Memory B cell (primary cell): ENCODE data around the gene ZNF680.

Experiments
- ATAC-seq: fragments of 150-1000 bp; cut with Tn5 transposase; 2 replicates; pipeline ENCODE4 v1.10.0; 2021; ENCODE audit warnings: low read depth, mild to moderate bottlenecking, moderate library complexity
- DNase-seq, 2 donors: peaks; one replicate each; pipeline ENCODE4 v3.0.0; 2022; ENCODE audit warnings: low spot score in 2 of 2
- H3K27ac Mint-ChIP-seq: one replicate; pipeline ENCODE4 v1.8.0; 2022; ENCODE audit warnings: mild to moderate bottlenecking, moderate library complexity, mixed read lengths
- H3K27me3 Mint-ChIP-seq: one replicate; pipeline ENCODE4 v1.8.0; 2022; ENCODE audit warnings: mixed read lengths
- H3K36me3 Mint-ChIP-seq: one replicate; pipeline ENCODE4 v1.8.0; 2022; ENCODE audit warnings: mild to moderate bottlenecking, mixed read lengths
- H3K4me1 Mint-ChIP-seq: one replicate; pipeline ENCODE4 v1.8.0; 2022; ENCODE audit warnings: mixed read lengths
- H3K4me3 Mint-ChIP-seq: one replicate; pipeline ENCODE4 v1.8.0; 2022; ENCODE audit warnings: mild to moderate bottlenecking, moderate library complexity, mixed read lengths
- H3K9me3 Mint-ChIP-seq: one replicate; pipeline ENCODE4 v1.8.0; 2022; ENCODE audit warnings: mixed read lengths

Gene ZNF680

DNA sequence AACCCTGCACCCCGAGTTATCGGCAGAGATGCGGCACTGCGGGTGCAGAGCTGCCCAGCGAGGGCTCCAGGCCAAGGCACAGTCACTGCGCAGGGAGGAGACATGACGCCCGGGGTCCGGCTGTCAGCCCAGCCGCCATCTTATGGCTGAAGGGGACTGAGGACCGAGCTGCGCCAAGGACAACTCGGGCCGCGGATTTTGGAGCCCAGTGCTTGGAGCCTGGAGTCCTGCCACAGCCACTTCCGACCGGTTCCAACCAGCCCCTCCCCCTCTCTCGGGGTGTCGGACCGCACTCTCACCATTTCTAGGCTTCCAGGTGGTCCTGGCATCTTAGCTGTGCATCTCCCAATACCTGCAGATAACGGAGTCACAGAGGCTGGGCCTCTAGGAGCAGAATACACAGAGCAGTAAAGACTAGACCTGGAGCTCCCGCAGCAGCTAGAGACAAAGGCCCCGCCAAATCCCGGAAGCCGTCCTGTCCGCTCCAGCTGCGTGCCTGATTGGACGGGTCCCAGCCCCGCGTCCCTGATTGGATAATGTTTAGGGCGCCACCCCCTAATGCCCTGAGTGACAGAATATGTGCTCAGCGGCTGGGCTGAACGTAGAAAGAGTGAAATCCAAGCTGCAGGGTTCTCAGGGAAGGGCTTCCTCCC lies at the start of gene ZNF680:
Gene ZNF680, minus strand, starts transcription at position 446 of the 653 bp plus-strand sequence. Its CDS starts 117 bp downstream, at position 329.
- Mint-ChIP-seq H3K27ac (peak within 1 kb of the TSS; percentile 87), H3K4me1 (peaks cover 14% of the 10 kb centered on the region), H3K36me3 (peaks cover 15% of the 10 kb centered on the region), H3K4me3 (peak within 1 kb of the TSS; percentile 99), H3K27me3 (no peaks in the 10 kb centered on the region), H3K9me3 (peaks cover 4% of the 10 kb centered on the region)
- DNase-seq (peak; percentile 74 to 83), ATAC-seq (peak; percentile 98)

DNA sequence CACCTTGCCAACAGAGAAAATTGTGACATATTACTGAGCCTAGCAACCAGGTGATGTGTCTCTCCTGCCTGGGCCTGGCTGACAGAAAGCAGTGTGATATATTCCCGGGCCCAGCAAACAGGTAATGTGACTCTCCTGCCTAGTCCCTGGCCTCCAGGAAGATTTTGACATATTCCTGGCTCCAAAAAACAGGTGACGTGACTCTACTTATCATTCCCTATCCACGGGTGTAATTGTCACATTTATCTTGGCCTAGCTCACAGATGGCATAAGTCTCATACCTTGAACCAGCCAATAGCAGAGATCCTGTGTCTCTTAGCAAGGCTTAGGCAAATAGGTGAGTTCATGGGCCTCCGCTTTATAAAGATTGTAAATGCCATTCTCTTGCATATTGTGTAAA lies 49.6 kb upstream of the ZNF680 start:
- H3K9me3 Mint-ChIP-seq = no peaks in the 10 kb centered on the region
- no peak for ATAC-seq

DNA sequence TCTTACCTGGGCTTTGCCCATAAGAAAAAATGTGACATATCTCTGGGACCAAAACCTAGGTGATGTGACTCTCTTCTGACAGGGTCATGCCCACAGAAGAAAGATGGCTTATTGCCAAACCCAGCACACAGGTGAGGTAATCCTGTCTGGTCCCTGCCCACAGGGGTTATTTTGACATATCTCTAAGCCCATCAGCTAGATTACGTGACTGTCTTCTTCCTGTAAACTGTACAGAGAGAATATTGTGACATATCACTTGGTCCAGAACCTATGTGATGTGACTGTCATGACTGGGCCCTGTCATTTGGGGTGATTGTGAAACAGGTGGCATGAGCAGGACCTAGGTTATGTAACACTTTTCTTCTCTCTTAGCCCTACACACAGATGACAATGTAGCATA lies 48.8 kb upstream of the ZNF680 start:
- ATAC-seq = no peak
- H3K27me3 Mint-ChIP-seq = no peaks in the 10 kb centered on the region
- H3K4me3 Mint-ChIP-seq = no peak overlapping the region
- no peaks in the 10 kb centered on the region for H3K4me1 Mint-ChIP-seq
- DNase-seq = no peak
- H3K9me3 Mint-ChIP-seq = no peaks in the 10 kb centered on the region
- H3K36me3 Mint-ChIP-seq = no peaks in the 10 kb centered on the region
- H3K27ac Mint-ChIP-seq = no peak overlapping the region

More for the DNA sequence above, 49.6 kb upstream of the ZNF680 start:
- H3K4me3 Mint-ChIP-seq = no peak overlapping the region
- H3K27me3 Mint-ChIP-seq = no peaks in the 10 kb centered on the region
- DNase-seq = no peak
- no peaks in the 10 kb centered on the region for H3K36me3 Mint-ChIP-seq
- no peaks in the 10 kb centered on the region for H3K4me1 Mint-ChIP-seq
- H3K27ac Mint-ChIP-seq = no peak overlapping the region

DNA sequence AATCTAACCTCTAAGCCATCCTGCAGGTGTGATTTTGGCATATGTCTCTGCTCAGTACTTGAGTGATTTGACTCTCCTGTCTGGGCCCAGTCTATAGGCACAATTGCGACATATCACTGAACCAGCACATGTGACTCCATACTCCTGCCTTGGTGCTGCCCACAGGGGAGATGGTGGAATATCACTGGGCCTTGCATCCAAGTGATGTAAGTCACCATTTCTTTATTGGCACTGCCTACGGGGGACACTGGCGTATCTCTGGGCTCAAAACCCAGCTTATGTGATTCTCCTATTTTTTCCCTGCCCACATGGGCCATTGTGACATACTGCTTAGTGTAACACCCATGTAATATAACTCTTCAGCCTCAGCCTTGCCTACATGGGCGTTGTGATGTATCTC lies 48.1 kb upstream of the ZNF680 start:
- DNase-seq = no peak
- H3K27ac Mint-ChIP-seq = no peak overlapping the region
- H3K4me3 Mint-ChIP-seq = no peak overlapping the region
- H3K4me1 Mint-ChIP-seq = no peaks in the 10 kb centered on the region
- no peak for ATAC-seq
- H3K9me3 Mint-ChIP-seq = no peaks in the 10 kb centered on the region
- no peaks in the 10 kb centered on the region for H3K27me3 Mint-ChIP-seq
- no peaks in the 10 kb centered on the region for H3K36me3 Mint-ChIP-seq

DNA sequence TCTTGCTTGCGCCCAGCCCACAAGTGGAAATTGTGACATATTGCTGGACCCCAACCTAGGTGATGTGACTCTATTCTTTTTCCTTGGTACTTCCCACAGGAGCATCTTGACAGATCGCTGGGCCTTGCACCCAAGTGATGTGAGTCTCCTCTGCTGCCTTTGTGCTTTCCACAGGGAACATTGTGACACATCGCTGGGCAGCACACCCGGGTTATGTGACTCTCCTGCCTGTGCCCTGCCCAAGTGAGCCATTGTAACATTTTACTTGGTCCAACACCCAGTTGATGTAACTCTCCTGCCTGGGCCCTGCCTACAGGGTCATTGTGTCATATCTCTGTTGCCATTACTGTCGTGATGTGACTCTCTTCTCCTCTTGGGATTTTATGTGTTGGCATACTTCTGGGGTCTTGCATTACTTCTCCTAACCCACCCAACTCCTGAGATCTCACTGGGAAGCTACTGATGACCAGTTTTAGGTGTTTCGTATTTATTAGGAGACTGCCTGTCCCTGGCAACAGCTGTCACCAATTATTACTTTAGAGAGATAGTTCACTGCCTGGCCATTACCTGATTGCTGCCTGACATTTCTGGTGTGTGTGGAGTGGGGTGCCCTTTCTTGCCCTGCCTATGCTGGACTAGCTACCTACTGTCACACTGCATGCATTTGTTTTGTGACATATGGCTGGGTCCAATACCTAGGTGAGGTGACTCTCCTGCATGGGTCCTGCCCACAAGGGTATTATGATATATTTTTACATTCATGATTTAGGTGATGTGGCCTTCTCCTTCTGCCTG lies 45.4 kb upstream of the ZNF680 start:
- Mint-ChIP-seq H3K9me3 (no peaks in the 10 kb centered on the region), H3K4me1 (no peaks in the 10 kb centered on the region), H3K27me3 (peaks cover 1% of the 10 kb centered on the region), H3K36me3 (no peaks in the 10 kb centered on the region), H3K27ac (no peak overlapping the region), H3K4me3 (no peak overlapping the region)
- DNase-seq (no peak), ATAC-seq (no peak)

DNA sequence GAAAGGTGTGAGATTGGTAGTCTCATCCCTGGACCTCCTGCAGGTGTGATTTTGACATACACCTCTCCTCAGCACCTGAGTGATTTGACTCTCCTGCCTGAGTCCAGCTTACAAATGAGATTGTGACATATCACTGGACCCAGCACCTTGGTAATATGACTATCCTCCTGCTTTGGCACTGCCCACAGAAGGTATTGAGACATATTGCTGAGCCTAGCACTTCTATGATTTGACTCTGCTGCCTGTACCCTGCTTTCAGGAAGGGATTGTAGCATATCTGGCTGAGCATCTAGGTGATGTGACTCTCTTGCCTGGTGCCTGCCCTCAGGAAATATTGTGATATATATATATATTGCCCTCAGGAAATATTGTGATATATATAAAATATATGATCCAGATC lies 43.5 kb upstream of the ZNF680 start:
- no peak overlapping the region for H3K27ac Mint-ChIP-seq
- no peaks in the 10 kb centered on the region for H3K36me3 Mint-ChIP-seq
- no peak for DNase-seq
- peaks cover 1% of the 10 kb centered on the region for H3K27me3 Mint-ChIP-seq
- no peak for ATAC-seq
- H3K4me1 Mint-ChIP-seq = no peaks in the 10 kb centered on the region
- H3K9me3 Mint-ChIP-seq = no peaks in the 10 kb centered on the region
- no peak overlapping the region for H3K4me3 Mint-ChIP-seq

DNA sequence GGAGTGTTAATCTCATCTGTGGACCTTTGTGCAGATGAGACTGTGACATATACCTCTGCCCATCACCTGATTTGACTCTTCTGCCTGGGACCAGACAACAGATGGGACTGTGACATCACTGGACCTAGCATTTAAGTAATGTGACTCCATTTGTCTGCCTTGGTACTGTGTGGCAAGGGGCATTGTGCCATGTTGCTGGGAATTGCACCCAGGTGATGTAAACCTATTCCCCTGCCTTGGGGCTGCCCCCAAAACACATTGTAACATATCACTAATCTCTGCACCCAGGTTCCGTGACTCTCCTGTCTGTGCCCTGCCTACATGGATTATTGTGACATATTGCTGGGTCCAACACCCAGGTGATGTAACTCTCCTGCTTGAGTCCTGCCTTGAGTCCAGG lies 40.4 kb upstream of the ZNF680 start:
- Mint-ChIP-seq H3K4me1 (no peaks in the 10 kb centered on the region), H3K4me3 (no peak overlapping the region)

DNA sequence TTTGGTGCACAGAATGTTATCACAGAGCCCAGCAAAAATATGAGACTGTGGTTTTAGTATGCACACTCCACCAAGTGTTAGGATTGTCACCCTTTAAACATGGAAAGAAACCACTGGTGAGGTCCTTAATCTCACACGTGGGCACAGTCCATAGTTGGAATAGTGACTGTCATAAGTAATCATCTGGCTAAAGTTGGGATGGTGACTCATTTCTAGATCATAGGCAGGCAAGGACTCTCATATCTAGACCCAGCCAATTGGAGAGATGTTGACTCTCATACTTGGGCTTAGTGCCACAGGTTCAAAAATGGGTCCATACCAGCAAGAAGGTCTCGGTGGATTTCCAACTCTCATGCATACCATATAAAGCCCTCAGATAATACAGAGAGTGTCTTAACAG lies 39.6 kb upstream of the ZNF680 start:
- peaks cover 1% of the 10 kb centered on the region for H3K27me3 Mint-ChIP-seq
- no peak for DNase-seq
- no peaks in the 10 kb centered on the region for H3K9me3 Mint-ChIP-seq
- no peak for ATAC-seq
- no peak overlapping the region for H3K27ac Mint-ChIP-seq
- H3K4me3 Mint-ChIP-seq = no peak overlapping the region
- no peaks in the 10 kb centered on the region for H3K4me1 Mint-ChIP-seq
- no peaks in the 10 kb centered on the region for H3K36me3 Mint-ChIP-seq

More for the DNA sequence above, 40.4 kb upstream of the ZNF680 start:
- H3K9me3 Mint-ChIP-seq = no peaks in the 10 kb centered on the region
- DNase-seq (no peak), ATAC-seq (no peak)
- H3K27me3 Mint-ChIP-seq = peaks cover 1% of the 10 kb centered on the region
- no peaks in the 10 kb centered on the region for H3K36me3 Mint-ChIP-seq
- H3K27ac Mint-ChIP-seq = no peak overlapping the region

DNA sequence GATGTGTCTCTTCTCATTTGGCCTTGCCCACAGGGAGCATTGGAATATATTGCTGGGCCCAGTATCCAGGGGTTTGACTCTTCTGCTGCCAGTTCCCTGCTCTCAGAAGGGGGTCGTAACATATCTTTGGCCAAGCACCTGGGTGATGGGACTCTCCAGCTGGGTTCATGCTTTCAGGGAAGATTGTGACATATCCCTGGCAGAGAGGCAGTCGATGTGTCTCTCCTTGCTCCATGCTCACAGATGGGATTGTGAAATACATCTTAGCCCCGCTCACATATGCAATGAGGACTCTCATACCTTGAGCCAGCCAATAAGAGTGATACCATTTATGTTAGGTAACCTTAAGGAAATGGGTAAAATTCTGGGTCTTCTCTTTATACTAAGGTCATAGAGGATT lies 39.2 kb upstream of the ZNF680 start:
- no peaks in the 10 kb centered on the region for H3K4me1 Mint-ChIP-seq
- H3K9me3 Mint-ChIP-seq = no peaks in the 10 kb centered on the region
- H3K36me3 Mint-ChIP-seq = no peaks in the 10 kb centered on the region
- H3K4me3 Mint-ChIP-seq = no peak overlapping the region
- H3K27ac Mint-ChIP-seq = no peak overlapping the region
- no peak for ATAC-seq
- no peak for DNase-seq
- peaks cover 1% of the 10 kb centered on the region for H3K27me3 Mint-ChIP-seq

DNA sequence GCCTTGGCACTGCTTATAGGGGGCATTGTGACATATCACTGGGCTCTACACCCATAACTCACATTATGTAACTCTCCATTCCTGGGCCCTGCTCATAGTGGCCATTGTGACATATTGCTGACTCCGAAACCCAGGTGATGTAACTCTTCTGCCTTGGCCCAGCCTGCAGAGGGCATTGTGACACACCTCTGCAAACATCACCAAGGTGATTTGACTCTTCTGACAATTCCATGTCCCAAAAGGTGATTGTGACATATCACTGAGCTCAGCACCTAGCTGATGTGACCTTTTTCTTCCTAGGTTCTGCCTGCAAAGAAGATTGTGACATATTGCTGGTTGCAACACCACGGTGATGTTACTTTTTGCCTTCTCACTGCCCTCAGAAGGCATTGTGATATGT lies 36.5 kb upstream of the ZNF680 start:
- no peak for DNase-seq
- Mint-ChIP-seq H3K27ac (no peak overlapping the region), H3K36me3 (no peaks in the 10 kb centered on the region), H3K4me3 (no peak overlapping the region), H3K27me3 (no peaks in the 10 kb centered on the region), H3K4me1 (no peaks in the 10 kb centered on the region), H3K9me3 (peaks cover 2% of the 10 kb centered on the region)
- ATAC-seq = no peak

DNA sequence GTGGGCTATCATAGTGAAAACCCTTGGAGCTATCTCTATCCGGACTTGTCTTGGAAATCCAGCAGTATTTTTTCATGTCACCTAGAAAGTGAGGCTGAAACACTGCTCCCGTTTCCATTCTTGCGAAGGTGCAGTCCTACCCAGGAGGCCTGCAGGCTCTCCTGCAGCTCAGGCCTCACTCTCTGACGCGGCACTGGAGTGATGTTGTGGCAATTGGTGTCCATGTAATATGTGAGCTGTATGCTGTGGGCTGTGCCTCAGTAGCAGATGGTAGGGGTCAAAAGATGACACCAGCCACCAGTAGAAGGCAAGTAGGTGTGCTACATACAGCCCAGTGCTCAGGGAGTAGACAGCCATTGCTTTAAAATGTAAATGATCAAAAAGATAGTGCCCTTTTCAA lies 28.1 kb upstream of the ZNF680 start:
- Mint-ChIP-seq H3K4me3 (no peak overlapping the region), H3K36me3 (no peaks in the 10 kb centered on the region), H3K4me1 (no peaks in the 10 kb centered on the region), H3K9me3 (peaks cover 4% of the 10 kb centered on the region), H3K27me3 (no peaks in the 10 kb centered on the region), H3K27ac (no peak overlapping the region)
- DNase-seq = no peak
- no peak for ATAC-seq

DNA sequence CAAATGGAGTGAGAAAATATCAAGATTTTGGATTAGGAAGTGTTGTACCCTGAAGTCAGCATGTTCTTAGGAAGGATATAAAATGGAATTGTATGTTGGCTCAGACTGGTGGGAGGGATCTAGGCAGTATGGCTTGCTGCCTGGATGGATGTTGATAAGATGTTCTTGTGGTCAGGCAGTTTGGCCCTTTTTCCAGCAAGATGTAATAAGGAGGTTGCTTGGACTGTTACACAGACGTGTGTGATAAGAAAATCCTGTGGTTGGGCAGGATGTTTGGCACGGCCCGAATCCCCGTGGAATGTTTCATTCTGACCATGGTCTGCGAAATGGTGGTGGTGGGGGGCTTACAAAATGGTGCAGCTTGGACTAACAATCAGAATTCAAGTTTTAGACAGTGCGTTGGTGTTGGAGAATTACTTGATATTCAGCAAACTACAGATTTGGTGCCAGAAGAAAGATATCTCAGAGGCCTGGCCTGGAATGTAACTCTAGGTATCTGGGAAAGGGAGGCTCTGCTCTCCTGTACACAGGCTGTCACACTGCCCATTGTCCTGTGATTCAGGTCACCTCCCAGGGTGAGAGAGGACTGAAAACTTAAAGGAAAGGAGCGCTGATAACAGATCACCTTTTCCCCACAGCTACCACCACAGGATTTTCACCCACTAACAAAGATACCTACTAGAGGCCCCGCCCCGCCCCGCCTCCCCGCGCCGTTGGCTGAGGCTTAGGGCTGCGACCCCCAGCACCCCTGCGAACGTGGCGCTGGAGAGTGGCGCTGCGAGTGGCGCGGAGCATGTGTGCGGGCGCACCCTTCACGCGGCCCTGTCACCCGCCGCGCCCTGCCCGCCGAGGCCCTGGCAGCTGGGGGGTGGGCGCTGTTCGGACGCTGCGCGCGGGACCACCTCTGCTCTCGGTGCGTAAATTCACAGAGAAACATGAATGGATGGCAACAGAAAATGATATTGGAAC lies 19.3 kb upstream of the ZNF680 start:
- Mint-ChIP-seq H3K4me1 (peaks cover 2% of the 10 kb centered on the region), H3K4me3 (no peak overlapping the region), H3K36me3 (no peaks in the 10 kb centered on the region), H3K27ac (no peak overlapping the region), H3K27me3 (no peaks in the 10 kb centered on the region), H3K9me3 (peaks cover 5% of the 10 kb centered on the region)
- no peak for DNase-seq
- ATAC-seq = no peak

DNA sequence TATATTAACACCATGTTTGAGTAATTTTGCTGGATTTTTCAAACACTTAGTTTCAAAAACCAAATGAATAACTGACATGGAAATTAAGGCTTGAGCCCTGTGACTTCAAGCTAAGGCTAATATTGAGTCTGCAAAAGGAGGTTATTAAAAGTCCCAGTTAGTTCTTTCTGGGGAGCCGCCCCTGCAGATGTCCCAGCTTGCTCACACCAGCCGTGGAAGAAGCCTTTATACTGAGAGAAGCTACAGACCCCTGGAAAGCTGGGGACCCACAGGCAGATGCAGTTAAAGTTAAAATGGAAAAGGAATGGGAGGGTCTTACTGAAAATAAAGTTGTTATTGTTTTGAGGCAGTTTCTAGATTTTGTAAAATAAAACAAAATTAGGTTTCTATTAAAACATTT lies 18.5 kb upstream of the ZNF680 start:
- no peaks in the 10 kb centered on the region for H3K36me3 Mint-ChIP-seq
- no peak overlapping the region for H3K4me3 Mint-ChIP-seq
- H3K27me3 Mint-ChIP-seq = peaks cover 1% of the 10 kb centered on the region
- DNase-seq (no peak), ATAC-seq (no peak)
- peaks cover 2% of the 10 kb centered on the region for H3K4me1 Mint-ChIP-seq
- H3K9me3 Mint-ChIP-seq = peaks cover 2% of the 10 kb centered on the region
- H3K27ac Mint-ChIP-seq = no peak overlapping the region

DNA sequence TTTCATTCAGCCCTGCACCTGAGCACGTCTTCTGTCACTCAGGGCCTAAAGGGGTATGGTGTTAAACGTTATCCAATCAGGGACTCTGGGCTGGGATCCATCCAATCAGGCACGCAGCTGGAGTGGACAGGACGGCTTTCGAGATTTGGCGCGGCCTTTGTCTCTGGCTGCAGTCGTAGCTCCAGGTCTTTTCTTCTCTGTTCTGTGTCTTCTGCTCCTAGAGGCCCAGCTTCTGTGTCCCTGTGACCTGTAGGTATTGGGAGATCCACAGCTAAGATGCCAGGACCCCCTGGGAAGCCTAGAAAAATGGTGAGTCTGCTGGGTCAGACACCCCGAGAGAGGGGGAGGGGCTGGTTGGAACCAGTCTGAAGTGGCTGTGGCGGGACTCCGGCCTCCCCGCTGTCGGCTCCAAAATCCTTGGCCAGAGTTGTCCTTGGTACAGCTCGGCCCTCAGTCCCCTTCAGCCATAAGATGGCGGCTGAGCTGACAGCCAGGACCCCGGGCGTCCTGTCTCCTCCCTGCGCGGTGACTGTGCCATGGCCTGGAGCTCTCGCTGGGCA lies 11.7 kb upstream of the ZNF680 start:
- Mint-ChIP-seq H3K4me1 (peaks cover 4% of the 10 kb centered on the region), H3K27me3 (peaks cover 8% of the 10 kb centered on the region), H3K27ac (no peak overlapping the region), H3K4me3 (no peak overlapping the region), H3K36me3 (no peaks in the 10 kb centered on the region), H3K9me3 (no peaks in the 10 kb centered on the region)
- ATAC-seq (no peak), DNase-seq (no peak)
